Measurements from ENCODE around the gene KRTAP10-12.

GRCh38 chr21:44695641-44696040 lies 1.3 kb upstream of the KRTAP10-12 start:
- no peak for TF ChIP-seq CTCF (IDR thresholded peaks at IDR 0.05)
- no peak for TF ChIP-seq REST (IDR thresholded peaks at IDR 0.05; ENCODE audit: low read depth, low read length)
- no peak for TF ChIP-seq SIN3A (IDR thresholded peaks at IDR 0.05; ENCODE audit: borderline replicate concordance, low read depth, low read length)

Measured in SK-N-SH (cell line).